Upper lobe of left lung (tissue), 6 donors: ENCODE results near the gene PPM1D. TPM values are rescaled to one million over a fixed set of nuclear protein-coding genes. Genes with fewer than 3 reads are reported as not detected.

Source experiments
- ATAC-seq, 2 donors: fragments of 200-7000 bp; cut with Tn5 transposase; one replicate each; pipeline ENCODE4 v1.9.1; 2022; ENCODE audit warnings: mild to moderate bottlenecking in 2 of 2, moderate library complexity in 2 of 2; ENCODE audit not compliant: low FRiP score in 2 of 2
- DNase-seq, 2 donors: peaks; one replicate each; pipeline ENCODE4 v3.0.0-alpha.2; 2019 to 2020
- H3K27ac ChIP-seq, 4 donors: fragments of 200-600 bp; sonication (generic); one replicate each; pipeline ENCODE4 v1.5.1; 2016 to 2019
- H3K27me3 ChIP-seq, 4 donors: fragments of 200-600 bp; sonication (generic); one replicate each; pipeline ENCODE4 v1.5.1; 2017 to 2019
- H3K36me3 ChIP-seq, 4 donors: fragments of 200-600 bp; sonication (generic); one replicate each; pipeline ENCODE4 v1.5.1; 2016 to 2019
- H3K4me1 ChIP-seq, 4 donors: fragments of 200-600 bp; sonication (generic); one replicate each; pipeline ENCODE4 v1.5.1; 2018 to 2019
- H3K4me3 ChIP-seq, 4 donors: fragments of 200-600 bp; sonication (generic); one replicate each; pipeline ENCODE4 v1.5.1; 2017 to 2019; ENCODE audit warnings: mild to moderate bottlenecking in 2 of 4, moderate library complexity in 1 of 4
- H3K9me3 ChIP-seq, 4 donors: fragments of 200-600 bp; sonication (generic); one replicate each; pipeline ENCODE4 v1.5.1; 2018 to 2019
- CTCF ChIP-seq, 6 experiments: fragments of 450-650 bp in 4 of 6; fragments of 200-600 bp in 2 of 6; sonication (generic) in 2 of 6; IDR thresholded peaks; one replicate each; pipeline ENCODE4 v1.5.1; 2016 to 2019; ENCODE audit warnings: antibody characterized with exemption in 6 of 6
- EP300 ChIP-seq, 4 donors: sonication (generic); formaldehyde crosslinking; IDR thresholded peaks; one replicate each; pipeline ENCODE4 v1.5.1; 2017; ENCODE audit warnings: antibody characterized with exemption in 4 of 4, control low read depth in 2 of 4
- POLR2A ChIP-seq, 4 donors: fragments of 450-650 bp; IDR thresholded peaks; one replicate each; pipeline ENCODE4 v1.5.1; 2016 to 2017; ENCODE audit warnings: antibody characterized with exemption in 4 of 4, mild to moderate bottlenecking in 2 of 4
- POLR2AphosphoS5 ChIP-seq, 2 donors: sonication (generic); formaldehyde crosslinking; IDR thresholded peaks; one replicate each; pipeline ENCODE4 v1.5.1; 2017; ENCODE audit warnings: antibody characterized with exemption in 2 of 2
- WGBS, 2 donors: methylation state at CpG; one replicate each; pipeline ENCODE4 v1.1.5; 2017 to 2018; 5-methylcytosine and 5-hydroxymethylcytosine counted together
- total RNA-seq, 6 donors: library from RNA; depleted of rRNA in 4 of 6; stranded (reverse); fragments of >200 nt in 4 of 6; gene quantifications; one replicate each; pipeline versions ENCODE4 v1.1.0 to v1.2.1, GENCODE V29; 2016 to 2021
- donor health status: DM: no; HTN: no; CAD: no; lungs with moderate emphysema.
- donor health status: DM: no; HTN: yes; CAD: no; lungs with severe emphysema.

Gene PPM1D
- total RNA-seq, 6 donors from 2014 or later = 14.4 to 25.9 (median 19.8) TPM

GRCh38 chr17:60680754-60681153 lies 80.8 kb downstream of the PPM1D start:
- no peak overlapping the region for H3K27ac ChIP-seq
- H3K9me3 ChIP-seq = no peaks in the 10 kb centered on the region
- TF ChIP-seq EP300 (IDR thresholded peaks at IDR 0.05) = no peak
- TF ChIP-seq CTCF (IDR thresholded peaks at IDR 0.05) = no peak
- no peak for TF ChIP-seq POLR2AphosphoS5 (IDR thresholded peaks at IDR 0.05)
- no peak for TF ChIP-seq POLR2A (IDR thresholded peaks at IDR 0.05)
- H3K36me3 ChIP-seq = peaks cover 2 to 21% (median 8%) of the 10 kb centered on the region in 4 donors
- no peaks in the 10 kb centered on the region for H3K27me3 ChIP-seq
- H3K4me3 ChIP-seq = no peak overlapping the region
- DNase-seq = no peak
- WGBS, 2 donors = 95 to 98% methylated on average over 6 of the region's 6 CpGs
- no peak for ATAC-seq
- peaks cover 10 to 17% (median 13%) of the 10 kb centered on the region in 4 donors for H3K4me1 ChIP-seq

GRCh38 chr17:60685437-60685836 lies 85.4 kb downstream of the PPM1D start:
- Histone ChIP-seq H3K27ac (no peak overlapping the region), H3K36me3 (peaks cover 2 to 59% (median 14%) of the 10 kb centered on the region in 4 donors), H3K4me3 (no peak overlapping the region), H3K4me1 (no peaks in the 10 kb centered on the region), H3K9me3 (no peaks in the 10 kb centered on the region), H3K27me3 (no peaks in the 10 kb centered on the region)
- WGBS, 2 donors = 90 to 98% methylated on average over 7 of the region's 7 CpGs
- no peak for DNase-seq
- TF ChIP-seq EP300 (IDR thresholded peaks at IDR 0.05) (no peak), POLR2A (IDR thresholded peaks at IDR 0.05) (no peak), CTCF (IDR thresholded peaks at IDR 0.05) (no peak), POLR2AphosphoS5 (IDR thresholded peaks at IDR 0.05) (no peak)
- no peak for ATAC-seq

- Histone ChIP-seq H3K9me3 (no peaks in the 10 kb centered on the region), H3K4me1 (no peaks in the 10 kb centered on the region), H3K36me3 (peaks cover 0 to 52% (median 6%) of the 10 kb centered on the region in 4 donors), H3K27ac (no peak overlapping the region), H3K27me3 (no peaks in the 10 kb centered on the region), H3K4me3 (no peak overlapping the region)
- no peak for DNase-seq
- ATAC-seq = no peak
- no peak for TF ChIP-seq CTCF (IDR thresholded peaks at IDR 0.05)
- TF ChIP-seq EP300 (IDR thresholded peaks at IDR 0.05) = no peak
- TF ChIP-seq POLR2A (IDR thresholded peaks at IDR 0.05) = no peak
- TF ChIP-seq POLR2AphosphoS5 (IDR thresholded peaks at IDR 0.05) = no peak
Measured at GRCh38 chr17:60695960-60696359, 96.0 kb downstream of the PPM1D start.

- WGBS, 2 donors = 95 to 96% methylated on average over 3 of the region's 3 CpGs
- no peak for TF ChIP-seq POLR2A (IDR thresholded peaks at IDR 0.05)
- TF ChIP-seq CTCF (IDR thresholded peaks at IDR 0.05) = no peak
- no peak for TF ChIP-seq EP300 (IDR thresholded peaks at IDR 0.05)
- no peak for TF ChIP-seq POLR2AphosphoS5 (IDR thresholded peaks at IDR 0.05)
- H3K27ac ChIP-seq = no peak overlapping the region
- no peaks in the 10 kb centered on the region for H3K27me3 ChIP-seq
- H3K36me3 ChIP-seq = peaks cover 0 to 33% (median 2%) of the 10 kb centered on the region in 4 donors
- ATAC-seq = no peak
- no peak for DNase-seq
- no peak overlapping the region for H3K4me3 ChIP-seq
- H3K4me1 ChIP-seq = no peaks in the 10 kb centered on the region
- no peaks in the 10 kb centered on the region for H3K9me3 ChIP-seq
Measured at GRCh38 chr17:60699090-60699489, 99.1 kb downstream of the PPM1D start.

- Histone ChIP-seq H3K4me3 (no peak overlapping the region), H3K27ac (no peak overlapping the region), H3K4me1 (no peaks in the 10 kb centered on the region), H3K27me3 (no peaks in the 10 kb centered on the region), H3K36me3 (peaks cover 1 to 19% (median 6%) of the 10 kb centered on the region in 4 donors), H3K9me3 (no peaks in the 10 kb centered on the region)
- TF ChIP-seq POLR2A (IDR thresholded peaks at IDR 0.05) (no peak), EP300 (IDR thresholded peaks at IDR 0.05) (no peak), POLR2AphosphoS5 (IDR thresholded peaks at IDR 0.05) (no peak), CTCF (IDR thresholded peaks at IDR 0.05) (no peak)
- WGBS, 2 donors = 48 to 61% methylated on average over 3 of the region's 3 CpGs
- DNase-seq = no peak
- ATAC-seq = no peak
Measured at GRCh38 chr17:60704170-60704569, 104.2 kb downstream of the PPM1D start.
